ENCODE measurements around the gene SHB.

GRCh38 chr9:38012767-38013450 is 56.1 kb downstream of the SHB start:
- TF ChIP-seq, protein P1, sequence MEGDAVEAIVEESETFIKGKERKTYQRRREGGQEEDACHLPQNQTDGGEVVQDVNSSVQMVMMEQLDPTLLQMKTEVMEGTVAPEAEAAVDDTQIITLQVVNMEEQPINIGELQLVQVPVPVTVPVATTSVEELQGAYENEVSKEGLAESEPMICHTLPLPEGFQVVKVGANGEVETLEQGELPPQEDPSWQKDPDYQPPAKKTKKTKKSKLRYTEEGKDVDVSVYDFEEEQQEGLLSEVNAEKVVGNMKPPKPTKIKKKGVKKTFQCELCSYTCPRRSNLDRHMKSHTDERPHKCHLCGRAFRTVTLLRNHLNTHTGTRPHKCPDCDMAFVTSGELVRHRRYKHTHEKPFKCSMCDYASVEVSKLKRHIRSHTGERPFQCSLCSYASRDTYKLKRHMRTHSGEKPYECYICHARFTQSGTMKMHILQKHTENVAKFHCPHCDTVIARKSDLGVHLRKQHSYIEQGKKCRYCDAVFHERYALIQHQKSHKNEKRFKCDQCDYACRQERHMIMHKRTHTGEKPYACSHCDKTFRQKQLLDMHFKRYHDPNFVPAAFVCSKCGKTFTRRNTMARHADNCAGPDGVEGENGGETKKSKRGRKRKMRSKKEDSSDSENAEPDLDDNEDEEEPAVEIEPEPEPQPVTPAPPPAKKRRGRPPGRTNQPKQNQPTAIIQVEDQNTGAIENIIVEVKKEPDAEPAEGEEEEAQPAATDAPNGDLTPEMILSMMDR (optimal IDR thresholded peaks at IDR 0.05 in 1 of 3, IDR thresholded peaks at IDR 0.05 in 1 of 3, conservative IDR thresholded peaks at IDR 0.05 in 1 of 3; ENCODE audit: extremely low read depth in 1 of 3, insufficient read depth in 2 of 3, low read length in 3 of 3): no peak
- TF ChIP-seq EZH2 (IDR thresholded peaks at IDR 0.05; ENCODE audit: low read length): no peak
